Pancreas (tissue), 10 donors: ENCODE results near the gene UNC13C. TPM values are rescaled to one million over a fixed set of nuclear protein-coding genes. Genes with fewer than 3 reads are reported as not detected.

Source experiments
- ATAC-seq, 4 donors: fragments of 200-7000 bp; cut with Tn5 transposase; one replicate each; pipeline versions ENCODE4 v1.8.0 to v1.9.1; 2020; ENCODE audit warnings: mild to moderate bottlenecking in 4 of 4, moderate library complexity in 4 of 4
- DNase-seq, 6 donors: peaks; one replicate each; pipeline ENCODE4 v3.0.0-alpha.2; 2020
- FAIRE-seq: peaks from 2 replicates; lab custom pipeline; 2012; peaks lifted over from hg19 to GRCh38; lab: Jason Lieb, UNC
- H3K27ac ChIP-seq, 4 donors: fragments of 200-600 bp; sonication (generic); 1 replicate in 3 of 4; 2 replicates in 1 of 4; pipeline versions ENCODE4 v1.5.0 to v1.8.0; 2020
- H3K27me3 ChIP-seq, 4 donors: fragments of 200-600 bp; one replicate each; pipeline ENCODE4 v1.8.0; 2021
- H3K36me3 ChIP-seq, 3 donors: fragments of 200-600 bp; sonication (generic) in 1 of 3; one replicate each; pipeline versions ENCODE4 v1.5.0 to v1.8.0; 2020 to 2021
- H3K4me1 ChIP-seq, 3 donors: fragments of 200-600 bp; one replicate each; pipeline ENCODE4 v1.8.0; 2021
- H3K4me3 ChIP-seq, 4 donors: fragments of 200-600 bp; sonication (generic) in 2 of 4; one replicate each; pipeline versions ENCODE4 v1.5.0 to v1.8.0; 2020 to 2021
- H3K9me3 ChIP-seq, 4 donors: fragments of 200-600 bp; one replicate each; pipeline ENCODE4 v1.8.0; 2021
- WGBS, 2 donors: extraction: QIAGEN DNeasy Blood & Tissue Kit; methylation state at CpG; one replicate each; pipeline ENCODE4 v1.1.7; 2013; 5-methylcytosine and 5-hydroxymethylcytosine counted together
- intact Hi-C, 3 donors: fragments of 100-400 bp; cut with DNase I; formaldehyde crosslinking; loops; one replicate each; pipeline versions ENCODE4 v1.11.1 to v1.14.2; 2022
- polyA plus RNA-seq, 2 donors: library from polyadenylated mRNA; stranded (reverse); fragments of 200-250 nt; gene quantifications; one replicate each; pipeline ENCODE4 v1.2.3, GENCODE V29; 2013
- total RNA-seq, 6 donors: library from RNA; stranded (reverse); fragmentation: NEBNext Ultra II Directional in 4 of 6; extraction: Animal tissue kit (Norgen Biotek cat#: 25700) in 4 of 6; gene quantifications; one replicate each; pipeline versions ENCODE4 v1.2.1 to v1.2.4, GENCODE V29; 2021 to 2023
- TF ChIP-seq, protein P1 (sequence below), 4 donors: fragments of 200-600 bp; sonication (generic) in 3 of 4; IDR thresholded peaks; one replicate each; pipeline versions ENCODE4 v1.5.0 to v1.8.0; 2021; ENCODE audit warnings: antibody characterized with exemption in 4 of 4
- donor health status: healthy with polysubstance abuse.
- donor health status: DM: no; HTN: no; CAD: no; lungs with moderate emphysema.
- donor health status: DM: no; HTN: no; CAD: no.
- donor health status: control.
- donor health status: control.
- donor health status: Bipolar disorder and iron deficiency.
- donor health status: DM: yes; HTN: yes; CAD: no.
- donor health status: DM: no; HTN: no; CAD: no.
- donor health status: DM: no; HTN: no; CAD: no.
- donor health status: DM: yes; HTN: yes; CAD: no.

The UNC13C gene
- total and polyA plus RNA-seq, 8 donors = under 0.01 to 0.38 (median 0.04) TPM; not detected in 2

DNA sequence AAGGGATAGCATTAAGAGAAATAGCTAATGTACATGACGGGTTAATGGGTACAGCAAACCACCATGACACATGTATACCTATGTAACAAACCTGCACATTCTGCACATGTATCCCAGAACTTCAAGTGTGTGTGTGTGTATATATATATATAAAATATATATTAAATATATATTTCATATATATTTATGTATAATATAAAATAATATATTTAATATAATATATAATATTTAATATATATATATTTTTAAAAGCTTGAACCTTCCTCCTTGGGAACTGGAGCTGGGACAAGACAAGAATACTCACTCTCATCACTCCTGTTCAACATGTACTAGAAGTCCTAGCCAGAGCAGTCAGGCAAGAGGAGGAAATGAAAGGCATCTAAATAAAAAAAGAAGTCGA, 149.3 kb downstream of the UNC13C start:
- intact Hi-C loops = no loop called here
- ATAC-seq (no peak), FAIRE-seq (no peak), DNase-seq (no peak)
- 54 to 71% methylated on average over 2 of the region's 2 CpGs for WGBS, 2 donors
- Histone ChIP-seq H3K4me3 (no peak overlapping the region), H3K9me3 (no peaks in the 10 kb centered on the region), H3K27ac (no peak overlapping the region), H3K4me1 (no peaks in the 10 kb centered on the region), H3K27me3 (no peaks in the 10 kb centered on the region), H3K36me3 (no peaks in the 10 kb centered on the region)
- TF ChIP-seq, protein P1, sequence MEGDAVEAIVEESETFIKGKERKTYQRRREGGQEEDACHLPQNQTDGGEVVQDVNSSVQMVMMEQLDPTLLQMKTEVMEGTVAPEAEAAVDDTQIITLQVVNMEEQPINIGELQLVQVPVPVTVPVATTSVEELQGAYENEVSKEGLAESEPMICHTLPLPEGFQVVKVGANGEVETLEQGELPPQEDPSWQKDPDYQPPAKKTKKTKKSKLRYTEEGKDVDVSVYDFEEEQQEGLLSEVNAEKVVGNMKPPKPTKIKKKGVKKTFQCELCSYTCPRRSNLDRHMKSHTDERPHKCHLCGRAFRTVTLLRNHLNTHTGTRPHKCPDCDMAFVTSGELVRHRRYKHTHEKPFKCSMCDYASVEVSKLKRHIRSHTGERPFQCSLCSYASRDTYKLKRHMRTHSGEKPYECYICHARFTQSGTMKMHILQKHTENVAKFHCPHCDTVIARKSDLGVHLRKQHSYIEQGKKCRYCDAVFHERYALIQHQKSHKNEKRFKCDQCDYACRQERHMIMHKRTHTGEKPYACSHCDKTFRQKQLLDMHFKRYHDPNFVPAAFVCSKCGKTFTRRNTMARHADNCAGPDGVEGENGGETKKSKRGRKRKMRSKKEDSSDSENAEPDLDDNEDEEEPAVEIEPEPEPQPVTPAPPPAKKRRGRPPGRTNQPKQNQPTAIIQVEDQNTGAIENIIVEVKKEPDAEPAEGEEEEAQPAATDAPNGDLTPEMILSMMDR (IDR thresholded peaks at IDR 0.05) = no peak

DNA sequence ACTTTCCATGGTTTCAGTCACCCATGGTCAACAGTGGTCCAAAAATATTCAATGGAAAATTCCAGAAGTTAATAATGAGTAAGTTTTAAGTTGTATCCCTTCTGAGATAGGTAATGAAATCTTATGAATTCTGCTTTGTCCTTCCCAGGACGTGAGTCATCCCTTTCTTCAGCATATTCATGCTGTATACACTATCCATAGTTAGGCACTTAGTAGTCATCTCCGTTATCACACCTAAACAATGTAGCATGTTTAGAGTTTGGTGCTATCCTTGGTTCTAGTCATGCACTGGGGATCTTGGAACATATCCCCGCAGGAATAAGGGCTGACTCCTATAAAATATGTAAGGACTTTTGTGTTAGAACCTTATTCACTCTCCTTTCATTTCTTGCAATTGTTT, 153.2 kb downstream of the UNC13C start:
- TF ChIP-seq, protein P1 (IDR thresholded peaks at IDR 0.05) = no peak
- no peak for ATAC-seq
- Histone ChIP-seq H3K4me1 (no peaks in the 10 kb centered on the region), H3K27me3 (no peaks in the 10 kb centered on the region), H3K27ac (no peak overlapping the region), H3K36me3 (no peaks in the 10 kb centered on the region), H3K9me3 (no peaks in the 10 kb centered on the region), H3K4me3 (no peak overlapping the region)
- intact Hi-C loops = no loop called here
- 58 to 71% methylated on average over 3 of the region's 3 CpGs for WGBS, 2 donors
- no peak for FAIRE-seq
- no peak for DNase-seq

DNA sequence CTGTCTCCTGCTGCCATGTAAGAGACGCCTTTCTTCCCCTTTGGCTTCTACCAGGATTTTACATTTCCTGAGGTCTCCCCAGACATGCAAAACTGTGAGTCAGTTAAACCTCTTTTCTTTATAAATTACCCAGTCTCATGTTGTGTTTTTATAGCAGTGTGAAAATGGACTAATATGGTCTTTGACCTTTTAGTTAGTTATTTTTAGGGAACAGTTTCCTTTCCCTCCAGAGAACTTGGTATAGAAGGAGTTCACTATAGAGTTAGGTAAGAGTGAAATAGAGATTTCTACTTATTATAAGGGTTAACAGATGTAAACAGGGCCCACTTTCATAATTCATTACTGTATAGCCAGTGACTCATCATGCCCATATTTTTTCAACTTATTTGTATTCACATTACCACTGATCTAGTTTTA, 170.9 kb downstream of the UNC13C start:
- Histone ChIP-seq H3K4me1 (no peaks in the 10 kb centered on the region), H3K36me3 (no peaks in the 10 kb centered on the region), H3K27ac (no peak overlapping the region), H3K9me3 (no peaks in the 10 kb centered on the region), H3K4me3 (no peak overlapping the region), H3K27me3 (peaks cover 0 to 5% (median 0%) of the 10 kb centered on the region in 4 donors)
- no peak for DNase-seq
- TF ChIP-seq, protein P1 (IDR thresholded peaks at IDR 0.05) = no peak
- 73 to 76% methylated on average over 1 of the region's 1 CpG for WGBS, 2 donors
- no peak for ATAC-seq
- intact Hi-C loops = no loop called here
- no peak for FAIRE-seq

DNA sequence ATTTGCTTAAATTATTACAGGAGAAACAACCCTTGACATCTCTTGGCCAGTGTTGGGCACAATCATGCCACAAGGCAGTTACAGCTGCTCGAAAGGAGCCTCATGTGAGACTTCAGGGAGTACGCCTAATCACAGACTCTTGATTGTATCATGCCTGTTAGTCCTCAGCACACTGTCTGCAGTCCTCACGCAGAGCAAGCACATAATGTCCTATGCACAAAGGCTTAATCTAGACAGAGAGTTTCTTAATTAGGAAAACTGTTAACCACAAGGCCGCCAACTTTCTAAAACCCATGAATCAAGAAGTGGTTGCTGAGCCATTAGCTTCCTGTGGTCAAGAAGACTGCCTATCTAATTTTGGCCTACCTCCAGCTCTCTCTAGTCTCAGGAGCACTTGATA, 172.0 kb downstream of the UNC13C start:
- intact Hi-C loops = no loop called here
- FAIRE-seq = no peak
- WGBS, 2 donors = 63 to 71% methylated on average over 4 of the region's 4 CpGs
- H3K4me1 ChIP-seq = no peaks in the 10 kb centered on the region
- TF ChIP-seq, protein P1 (IDR thresholded peaks at IDR 0.05) = no peak
- no peaks in the 10 kb centered on the region for H3K9me3 ChIP-seq
- no peaks in the 10 kb centered on the region for H3K36me3 ChIP-seq
- ATAC-seq = peak in 1 of 4 donors; percentile 54
- H3K27me3 ChIP-seq = peaks cover 0 to 5% (median 0%) of the 10 kb centered on the region in 4 donors
- DNase-seq = no peak
- H3K4me3 ChIP-seq = no peak overlapping the region
- H3K27ac ChIP-seq = no peak overlapping the region

DNA sequence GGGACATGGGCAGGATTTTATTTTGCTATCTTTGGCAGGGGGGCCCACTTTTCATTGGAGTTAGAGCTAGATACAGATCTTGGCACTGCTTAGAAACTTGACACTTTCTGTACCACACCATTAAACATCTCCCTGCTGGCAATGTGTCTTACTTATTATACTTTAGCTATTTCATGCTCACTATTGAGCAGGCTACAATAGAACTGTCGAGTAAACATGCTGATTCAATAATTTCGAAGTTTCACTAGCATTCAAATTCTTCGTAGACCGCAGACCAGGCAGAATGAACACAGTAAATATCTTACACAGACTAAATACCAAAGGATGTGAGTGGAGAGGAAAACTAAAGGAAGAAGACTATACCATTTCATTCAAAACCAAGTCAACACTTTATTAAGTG, 180.8 kb downstream of the UNC13C start:
- Histone ChIP-seq H3K4me3 (no peak overlapping the region), H3K27ac (no peak overlapping the region), H3K4me1 (no peaks in the 10 kb centered on the region), H3K36me3 (no peaks in the 10 kb centered on the region), H3K27me3 (no peaks in the 10 kb centered on the region), H3K9me3 (no peaks in the 10 kb centered on the region)
- intact Hi-C loops = no loop called here
- TF ChIP-seq, protein P1 (IDR thresholded peaks at IDR 0.05) = no peak
- DNase-seq (no peak), ATAC-seq (no peak), FAIRE-seq (no peak)
- 74 to 77% methylated on average over 4 of the region's 4 CpGs for WGBS, 2 donors
